ENCODE results near the gene DNAJC21. TPM values are rescaled to one million over a fixed set of nuclear protein-coding genes. Genes with fewer than 3 reads are reported as not detected.

DNAJC21 gene
- total RNA-seq (2014; rRNA removed; shearing (Covaris generic)) (35.7 and 40.8 TPM in 2 replicates), polyA plus RNA-seq (2016; fragmentation: Nextera tagmentation; extraction: Ambion mirVana) (37.4 and 37.6 TPM in 2 replicates)
- long read RNA-seq, partial matches to known transcripts, result 6 of 7 reads
- long read RNA-seq, other reads (novel, unspliced or antisense), result 1 of 7 reads

GRCh38 chr5:34929134-34929719 lies at the start of gene DNAJC21:
DNAJC21 (plus strand) TSS chr5:34929559; CDS start chr5:34929820, 261 bp downstream.
- Mint-ChIP-seq H3K27ac (peak within 1 kb of the TSS; percentile 98), H3K27me3 (ENCODE audit: insufficient read depth, low read depth, poor library complexity) (peaks cover 5% of the 10 kb centered on the region), H3K4me3 (peak within 1 kb of the TSS; percentile 97), H3K4me1 (peaks cover 20% of the 10 kb centered on the region), H3K36me3 (ENCODE audit: low read depth) (peaks cover 37% of the 10 kb centered on the region), H3K9me3 (no peaks in the 10 kb centered on the region)
- H3K4me1 ChIP-seq (ENCODE audit: insufficient read depth), result peaks cover 11% of the 10 kb centered on the region; the same call in 1 of the 2 replicates
- no peaks in the 10 kb centered on the region for H3K9me2 ChIP-seq (ENCODE audit: insufficient read depth)
- peaks cover 20% of the 10 kb centered on the region for H3K36me3 ChIP-seq (ENCODE audit: insufficient read depth)
- peaks cover 14% of the 10 kb centered on the region; the same call in 1 of the 2 replicates for H3F3A ChIP-seq (replicated peaks; ENCODE audit: low read depth)
- H3K27me3 ChIP-seq (ENCODE audit: insufficient read depth), result no peaks in the 10 kb centered on the region
- peaks cover 8% of the 10 kb centered on the region; the same call in 1 of the 2 replicates for H4K20me1 ChIP-seq (replicated peaks; ENCODE audit: insufficient read depth)
- ATAC-seq (peak; percentile 89), DNase-seq (ENCODE audit: low spot score) (peak; percentile 98)
- peak within 1 kb of the TSS; percentile 73 for H2AFZ ChIP-seq
- TF ChIP-seq POLR2AphosphoS5 (IDR thresholded peaks at IDR 0.05; ENCODE audit: low read depth), result peak; percentile 49; the same call in 1 of the 2 replicates
- no peak for TF ChIP-seq JUNB (IDR thresholded peaks at IDR 0.05; ENCODE audit: unreplicated experiment)
- peak within 1 kb of the TSS; percentile 92 for H3K4me2 ChIP-seq
- peak within 1 kb of the TSS; percentile 91 for H3K27ac ChIP-seq (ENCODE audit: low read depth)
- H3K79me2 ChIP-seq (replicated peaks; ENCODE audit: insufficient read depth), result peaks cover 41% of the 10 kb centered on the region
- peak within 1 kb of the TSS; percentile 73 for H3K4me3 ChIP-seq

- DNase-seq (ENCODE audit: low spot score) (no peak), ATAC-seq (no peak)
- Histone ChIP-seq H2AFZ (no peak overlapping the region), H3K27ac (ENCODE audit: low read depth) (no peak overlapping the region), H3K36me3 (ENCODE audit: insufficient read depth) (no peaks in the 10 kb centered on the region), H3F3A (replicated peaks; ENCODE audit: low read depth) (no peaks in the 10 kb centered on the region), H3K79me2 (replicated peaks; ENCODE audit: insufficient read depth) (no peaks in the 10 kb centered on the region), H3K4me1 (ENCODE audit: insufficient read depth) (no peaks in the 10 kb centered on the region), H4K20me1 (replicated peaks; ENCODE audit: insufficient read depth) (no peaks in the 10 kb centered on the region), H3K4me2 (no peak overlapping the region), H3K27me3 (ENCODE audit: insufficient read depth) (no peaks in the 10 kb centered on the region), H3K9me2 (ENCODE audit: insufficient read depth) (0 out of 2 replicates have a peak, but pooled peaks cover 6% of the 10 kb centered on the region), H3K4me3 (no peak overlapping the region)
- Mint-ChIP-seq H3K4me3 (no peak overlapping the region), H3K27me3 (ENCODE audit: insufficient read depth, low read depth, poor library complexity) (no peaks in the 10 kb centered on the region), H3K4me1 (0 out of 3 replicates have a peak, but pooled peaks cover 3% of the 10 kb centered on the region), H3K36me3 (ENCODE audit: low read depth) (peaks cover 14% of the 10 kb centered on the region; the same call in 2 of the 3 replicates), H3K9me3 (peaks cover 16% of the 10 kb centered on the region), H3K27ac (no peak overlapping the region)
- TF ChIP-seq ZNF331 (CRISPR knock-in tag; IDR thresholded peaks at IDR 0.05; ENCODE audit: low read depth), result no peak
- no peak for TF ChIP-seq EZH2phosphoT487 (IDR thresholded peaks at IDR 0.05; ENCODE audit: unreplicated experiment)
- TF ChIP-seq REST (IDR thresholded peaks at IDR 0.05; ENCODE audit: unreplicated experiment), result no peak
- no peak for TF ChIP-seq EZH2 (IDR thresholded peaks at IDR 0.05; ENCODE audit: low read depth, unreplicated experiment)
- no peak for TF ChIP-seq CREB1 (CRISPR knock-in tag; IDR thresholded peaks at IDR 0.05; ENCODE audit: low read depth)
Measured at GRCh38 chr5:34881246-34881645, 48.1 kb upstream of the DNAJC21 start.

Data from GM23338 (cell line).